Mucosa of descending colon (tissue), 3 donors: ENCODE measurements around the gene DDX47. TPM values are rescaled to one million over a fixed set of nuclear protein-coding genes. Genes with fewer than 3 reads are reported as not detected.
"Not testable (repeated sequence)": the region's sequence is repeated elsewhere in the genome, so short reads cannot be mapped to it uniquely, and the experiment has no call there.

Experiments used
- ATAC-seq: fragments of 200-7000 bp; cut with Tn5 transposase; one replicate; pipeline ENCODE4 v1.9.1; 2020; ENCODE audit warnings: mild to moderate bottlenecking, moderate library complexity
- DNase-seq, 3 donors: peaks; one replicate each; pipeline ENCODE4 v3.0.0-alpha.2; 2020
- H3K36me3 ChIP-seq: fragments of 200-600 bp; one replicate; pipeline ENCODE4 v1.8.0; 2021; ENCODE audit warnings: low read depth, mild to moderate bottlenecking
- H3K4me1 ChIP-seq: fragments of 200-600 bp; one replicate; pipeline ENCODE4 v1.8.0; 2021; ENCODE audit warnings: low read depth, mild to moderate bottlenecking
- H3K4me3 ChIP-seq: fragments of 200-600 bp; one replicate; pipeline ENCODE4 v1.8.0; 2021; ENCODE audit warnings: mild to moderate bottlenecking
- H3K9me3 ChIP-seq: fragments of 200-600 bp; one replicate; pipeline ENCODE4 v1.8.0; 2021; ENCODE audit warnings: mild to moderate bottlenecking
- CTCF ChIP-seq: fragments of 200-600 bp; IDR thresholded peaks from one replicate; pipeline ENCODE4 v1.8.0; 2022; ENCODE audit warnings: antibody characterized with exemption, mild to moderate bottlenecking
- intact Hi-C, 2 donors: fragments of 100-400 bp; cut with DNase I in 1 of 2; cut with micrococcal nuclease in 1 of 2; formaldehyde crosslinking; loops; one replicate each; pipeline versions ENCODE4 v1.11.0 to v1.11.1; 2022; cut with DNase I, micrococcal nuclease
- total RNA-seq, 3 donors: library from RNA; stranded (reverse); fragmentation: NEBNext Ultra II Directional in 2 of 3; extraction: Animal tissue kit (Norgen Biotek cat#: 25700) in 2 of 3; gene quantifications; one replicate each; pipeline versions ENCODE4 v1.2.1 to v1.2.4, GENCODE V29; 2021 to 2023
- donor health status: DM: no; HTN: no; CAD: no; lungs with moderate emphysema.
- donor health status: DM: no; HTN: no; CAD: no.
- donor health status: DM: no; HTN: yes; CAD: no.

Gene DDX47
- total RNA-seq, 3 donors from 2014 or later, result 35.0 to 45.4 (median 40.9) TPM

- H3K9me3 ChIP-seq, result no peaks in the 10 kb centered on the region
- peaks cover 30% of the 10 kb centered on the region for H3K4me1 ChIP-seq
- DNase-seq, result peak; percentile 85 to 90 (median 88)
- peak; percentile 88 for ATAC-seq
- intact Hi-C loops, result loop anchor here in 1 of 2 donors (5.0 kb wide), 1 partner anchor 52 kb away; the partner anchor contains the start of gene GPRC5A
- H3K4me3 ChIP-seq, result no peak overlapping the region
- TF ChIP-seq CTCF, result no peak
- no peaks in the 10 kb centered on the region for H3K36me3 ChIP-seq
Measured at GRCh38 chr12:12839873-12840579, 26.9 kb downstream of the DDX47 start.

GRCh38 chr12:12840580-12840899, 27.4 kb downstream of the DDX47 start:
- intact Hi-C loops, result no loop called here
- H3K4me3 ChIP-seq, result no peak overlapping the region
- ATAC-seq, result no peak
- no peak for DNase-seq
- peaks cover 34% of the 10 kb centered on the region for H3K4me1 ChIP-seq
- H3K9me3 ChIP-seq, result no peaks in the 10 kb centered on the region
- no peak for TF ChIP-seq CTCF
- H3K36me3 ChIP-seq, result no peaks in the 10 kb centered on the region

- DNase-seq, ATAC-seq: not testable (repeated sequence)
Measured at GRCh38 chr12:12841428-12841827, 28.3 kb downstream of the DDX47 start.

GRCh38 chr12:12845794-12846243, 32.7 kb downstream of the DDX47 start:
- peaks cover 5% of the 10 kb centered on the region for H3K4me1 ChIP-seq
- intact Hi-C loops, result no loop called here
- H3K4me3 ChIP-seq, result no peak overlapping the region
- DNase-seq (no peak), ATAC-seq (no peak)
- no peaks in the 10 kb centered on the region for H3K36me3 ChIP-seq
- TF ChIP-seq CTCF, result no peak
- no peaks in the 10 kb centered on the region for H3K9me3 ChIP-seq

More at GRCh38 chr12:12841428-12841827, 28.3 kb downstream of the DDX47 start:
- intact Hi-C loops, H3K4me3 ChIP-seq, H3K36me3 ChIP-seq, H3K9me3 ChIP-seq: not testable (repeated sequence)
- H3K4me1 ChIP-seq, result peaks cover 34% of the 10 kb centered on the region

GRCh38 chr12:12846780-12847179, 33.6 kb downstream of the DDX47 start:
- H3K4me1 ChIP-seq, DNase-seq, ATAC-seq, H3K4me3 ChIP-seq, intact Hi-C loops, H3K36me3 ChIP-seq, H3K9me3 ChIP-seq: not testable (repeated sequence)

- H3K4me3 ChIP-seq, result no peak overlapping the region
- ATAC-seq (peak; percentile 75), DNase-seq (no peak)
- intact Hi-C loops, result no loop called here
- H3K36me3 ChIP-seq, result no peaks in the 10 kb centered on the region
- TF ChIP-seq CTCF, result no peak
- H3K4me1 ChIP-seq, result no peaks in the 10 kb centered on the region
- no peaks in the 10 kb centered on the region for H3K9me3 ChIP-seq
Measured at GRCh38 chr12:12853435-12853834, 40.3 kb downstream of the DDX47 start.
